ENCODE data around the gene CREB3.

CREB3 gene

GRCh38 chr9:35750256-35750531 lies 17.7 kb downstream of the CREB3 start:
- no peak for DNase-seq

GRCh38 chr9:35753466-35753865 lies 21.0 kb downstream of the CREB3 start:
- no peak for DNase-seq

DNA sequence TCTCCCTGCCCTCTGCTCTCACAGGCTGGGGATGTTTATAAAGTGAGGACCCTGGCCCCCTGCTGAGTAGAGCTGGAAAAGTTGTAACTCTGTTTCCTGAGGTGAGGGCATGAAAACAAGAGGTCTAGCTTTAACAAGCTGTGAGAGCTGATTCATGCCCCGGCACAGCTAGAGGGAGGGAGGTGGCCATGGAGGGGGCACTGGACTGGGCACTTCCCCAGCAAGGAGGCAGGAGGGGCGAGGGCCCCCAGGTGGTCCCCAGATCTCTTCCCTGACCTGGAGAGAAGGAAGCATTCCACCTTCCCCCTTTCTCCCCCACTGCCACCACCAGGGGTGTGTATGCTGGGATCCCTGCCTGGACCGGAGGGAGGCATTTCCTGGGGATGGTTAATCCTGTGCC lies 21.8 kb downstream of the CREB3 start, which contains the start of gene MSMP:
Gene MSMP, minus strand, starts transcription at position 13 of the 400 bp plus-strand sequence. CDS start 147 bp downstream, outside the sequence.
- DNase-seq: no peak

GRCh38 chr9:35755071-35755470 lies 22.6 kb downstream of the CREB3 start:
- no peak for DNase-seq

GRCh38 chr9:35756275-35757225 lies 24.1 kb downstream of the CREB3 start:
- peak; percentile 86 for DNase-seq

GRCh38 chr9:35757226-35757891 lies 24.9 kb downstream of the CREB3 start:
- peak; percentile 78 for DNase-seq

- no peak for DNase-seq
Measured at GRCh38 chr9:35757892-35758275, 25.4 kb downstream of the CREB3 start.

- no peak for DNase-seq
Measured at GRCh38 chr9:35758475-35759050, 26.1 kb downstream of the CREB3 start.

- no peak for DNase-seq
Measured at GRCh38 chr9:35759795-35760194, 27.3 kb downstream of the CREB3 start.

DNA sequence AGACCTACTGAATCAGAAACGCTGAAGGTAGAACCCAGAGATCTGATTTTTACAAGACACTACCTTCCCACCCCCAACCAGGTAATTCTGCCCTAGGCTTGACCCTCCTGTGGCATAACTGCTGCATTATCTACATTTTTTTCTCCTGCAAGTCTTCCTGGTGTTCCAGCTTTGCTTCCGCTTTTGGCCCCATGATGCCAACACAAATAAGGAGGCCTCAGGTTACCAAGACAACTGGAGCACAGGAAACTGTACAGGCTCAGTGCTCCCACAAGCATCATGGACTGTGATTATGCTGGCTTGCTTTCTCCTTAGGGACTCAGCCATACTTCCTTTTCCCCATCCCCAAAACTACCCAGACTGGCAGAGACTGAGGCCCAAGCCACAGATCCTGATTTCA lies 28.2 kb downstream of the CREB3 start:
- DNase-seq: no peak

GRCh38 chr9:35763181-35763580 lies 30.7 kb downstream of the CREB3 start:
- no peak for DNase-seq

- no peak for DNase-seq
Measured at GRCh38 chr9:35763803-35764202, 31.3 kb downstream of the CREB3 start.

GRCh38 chr9:35766997-35767396 lies 34.5 kb downstream of the CREB3 start:
- no peak for DNase-seq

DNA sequence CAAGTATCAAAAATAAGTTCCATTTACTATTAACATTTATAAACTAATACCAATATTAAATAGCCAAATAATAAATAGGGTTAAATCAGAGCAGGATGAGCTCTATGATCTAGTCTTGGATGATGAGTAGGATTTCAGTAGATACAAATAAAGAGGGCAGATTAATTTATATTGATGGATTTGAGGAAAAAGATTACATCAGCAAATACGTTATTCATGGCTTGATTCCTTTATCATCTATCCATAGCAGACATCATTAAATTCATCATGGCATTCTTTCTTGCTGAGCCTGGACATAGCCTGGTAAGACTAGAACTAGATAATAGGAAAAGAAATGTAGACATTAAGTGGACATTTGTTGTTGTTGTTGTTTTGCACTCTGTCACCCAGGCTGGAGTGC lies 35.0 kb downstream of the CREB3 start:
- no peak for DNase-seq

DNA sequence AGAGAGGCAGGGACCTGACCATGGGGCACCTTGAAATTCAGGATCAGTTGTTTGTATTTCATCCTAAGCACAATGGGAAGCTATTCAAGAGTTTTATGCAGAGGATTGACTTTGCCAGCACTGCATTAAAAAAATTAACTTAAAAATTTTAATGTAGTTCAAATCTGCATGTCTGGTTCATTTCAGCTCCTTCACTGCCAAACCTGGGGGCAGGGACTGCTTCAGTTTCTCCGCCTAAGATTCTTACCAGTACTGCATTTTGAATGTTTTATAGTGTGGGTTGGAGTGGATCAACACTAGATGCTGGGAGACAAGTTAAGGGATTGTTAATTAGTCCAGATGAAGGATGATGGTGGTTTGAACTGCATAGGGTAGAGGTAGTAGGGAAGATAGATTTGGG lies 37.3 kb downstream of the CREB3 start:
- DNase-seq: no peak

DNA sequence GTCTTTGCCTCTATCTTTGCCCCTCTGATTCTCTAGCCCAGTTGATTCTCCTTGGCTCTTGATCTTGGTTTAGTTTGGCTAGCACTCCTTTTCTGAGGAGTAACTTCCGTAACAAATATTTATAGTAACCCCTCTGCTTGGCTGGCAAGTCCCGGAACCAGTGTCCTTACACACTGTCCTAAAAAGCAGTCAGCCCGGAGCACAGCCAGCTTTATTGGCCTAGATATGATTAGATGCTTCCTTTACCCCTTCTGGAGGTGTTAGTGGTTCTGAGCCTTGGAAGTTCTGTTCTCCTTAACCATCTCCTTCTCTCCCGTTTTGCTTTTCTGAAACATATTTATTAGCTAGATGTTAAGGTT lies 38.6 kb downstream of the CREB3 start:
- DNase-seq: no peak

DNA sequence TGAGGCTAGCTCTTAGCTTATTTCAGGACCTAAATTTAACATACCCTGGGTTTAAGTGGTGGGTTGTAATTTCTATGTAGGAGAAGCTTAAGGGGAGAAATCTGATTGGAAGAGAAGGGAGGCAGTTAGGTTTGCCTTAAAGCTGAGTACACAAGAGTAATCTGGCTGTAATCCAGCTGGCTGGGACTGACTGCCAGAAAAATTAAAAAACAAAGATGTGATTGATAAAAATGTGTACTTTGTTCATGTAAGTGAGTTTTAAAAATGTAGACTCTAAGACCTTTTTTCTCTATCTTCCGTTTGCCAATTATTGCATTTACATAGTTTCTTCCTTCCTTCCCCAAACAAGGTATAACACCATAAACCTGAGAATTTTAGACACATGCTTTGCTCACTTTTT lies 39.1 kb downstream of the CREB3 start:
- DNase-seq: peak; percentile 83

DNA sequence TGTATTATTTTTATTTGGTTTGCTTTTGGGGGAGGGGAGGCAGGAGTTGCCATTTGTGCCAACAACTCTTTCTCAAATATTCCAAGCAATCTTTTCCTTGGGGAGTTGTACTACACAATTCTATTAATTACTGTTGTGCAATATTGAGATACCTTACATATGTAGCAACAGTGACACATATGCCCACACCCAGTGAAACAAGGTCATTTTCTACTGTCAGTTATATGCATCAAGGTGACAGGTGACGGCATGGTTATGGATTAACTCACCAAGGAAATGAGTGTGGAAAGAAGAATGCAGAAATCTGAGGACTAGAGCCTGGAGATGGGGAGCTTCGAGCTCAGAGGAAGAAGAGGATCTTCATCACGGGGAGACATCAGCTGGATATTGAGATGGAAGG lies 39.5 kb downstream of the CREB3 start:
- DNase-seq: no peak

GRCh38 chr9:35774907-35775635 lies 42.6 kb downstream of the CREB3 start:
- peak; percentile 41 for DNase-seq

GRCh38 chr9:35776018-35776417 lies 43.6 kb downstream of the CREB3 start:
- peak; percentile 93 for DNase-seq

GRCh38 chr9:35778496-35778895 lies 46.0 kb downstream of the CREB3 start:
- no peak for DNase-seq

DNA sequence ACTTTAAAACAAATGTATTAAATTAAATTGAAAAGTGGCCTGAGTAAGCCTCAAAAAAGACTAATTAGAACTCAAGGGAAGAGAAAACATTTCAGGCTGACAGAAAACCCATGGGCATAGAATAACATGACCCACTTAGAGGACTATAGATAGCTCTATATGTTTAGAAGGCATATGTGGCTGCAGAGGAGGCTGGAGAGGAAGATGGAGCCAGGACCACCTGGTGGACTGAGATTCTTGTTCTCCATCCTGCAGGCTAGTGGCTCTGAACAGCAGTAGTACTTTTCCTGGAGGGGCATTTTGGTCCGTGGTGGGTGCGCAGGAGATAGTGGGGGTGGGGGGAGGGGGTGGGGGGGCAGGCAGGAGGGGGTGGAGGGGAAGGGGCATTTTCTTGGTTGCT lies 48.6 kb downstream of the CREB3 start:
- no peak for DNase-seq

GRCh38 chr9:35783418-35783817 lies 51.0 kb downstream of the CREB3 start:
- DNase-seq: no peak
